ENCODE data around the gene RAB11FIP5. TPM values are rescaled to one million over a fixed set of nuclear protein-coding genes. Genes with fewer than 3 reads are reported as not detected.

Gene RAB11FIP5
- total and polyA plus RNA-seq, 2 donors from 2014 or later, result 49.6 to 57.1 TPM

GRCh38 chr2:73133566-73134197 is 20.9 kb upstream of the RAB11FIP5 start:
- DNase-seq (no peak), FAIRE-seq (no peak)
- Histone ChIP-seq H3K9ac (ENCODE audit: low read length in 3 of 3) (no peak overlapping the region), H3K27ac (ENCODE audit: low read depth in 2 of 2, low read length in 2 of 2) (no peak overlapping the region), H3K36me3 (ENCODE audit: control insufficient read depth in 2 of 3, insufficient read depth in 3 of 3, low read length in 3 of 3) (no peaks in the 10 kb centered on the region), H3K4me1 (ENCODE audit: control insufficient read depth in 2 of 3, insufficient read depth in 2 of 3, low read depth in 1 of 3, low read length in 3 of 3) (peaks cover 0 to 4% (median 2%) of the 10 kb centered on the region in 3 donors), H3K27me3 (ENCODE audit: control insufficient read depth, insufficient read depth, low read length) (no peaks in the 10 kb centered on the region), H3K9me3 (ENCODE audit: control insufficient read depth in 2 of 3, insufficient read depth in 1 of 3, low read length in 3 of 3) (no peaks in the 10 kb centered on the region), H3K4me3 (ENCODE audit: low read length in 3 of 3) (no peak overlapping the region)
- no peak for TF ChIP-seq CTCF (IDR thresholded peaks at IDR 0.05; ENCODE audit: borderline replicate concordance, extremely low read depth, insufficient read depth)
- intact Hi-C loops (cut with DNase I), result no loop called here

- FAIRE-seq (no peak), DNase-seq (no peak)
- Histone ChIP-seq H3K4me3 (ENCODE audit: low read length in 3 of 3) (no peak overlapping the region), H3K36me3 (ENCODE audit: control insufficient read depth in 2 of 3, insufficient read depth in 3 of 3, low read length in 3 of 3) (no peaks in the 10 kb centered on the region), H3K9me3 (ENCODE audit: control insufficient read depth in 2 of 3, insufficient read depth in 1 of 3, low read length in 3 of 3) (no peaks in the 10 kb centered on the region), H3K27ac (ENCODE audit: low read depth in 2 of 2, low read length in 2 of 2) (no peak overlapping the region), H3K4me1 (ENCODE audit: control insufficient read depth in 2 of 3, insufficient read depth in 2 of 3, low read depth in 1 of 3, low read length in 3 of 3) (peaks cover 0 to 4% (median 2%) of the 10 kb centered on the region in 3 donors), H3K9ac (ENCODE audit: low read length in 3 of 3) (no peak overlapping the region), H3K27me3 (ENCODE audit: control insufficient read depth, insufficient read depth, low read length) (no peaks in the 10 kb centered on the region)
- TF ChIP-seq CTCF (IDR thresholded peaks at IDR 0.05; ENCODE audit: borderline replicate concordance, extremely low read depth, insufficient read depth), result no peak
- intact Hi-C loops (cut with DNase I), result no loop called here
These were observed 19.1 kb upstream of the RAB11FIP5 start for GRCh38 chr2:73131807-73132206.

- no peak overlapping the region for H3K27ac ChIP-seq (ENCODE audit: low read depth in 2 of 2, low read length in 2 of 2)
- H3K9ac ChIP-seq (ENCODE audit: low read length in 3 of 3), result no peak overlapping the region
- H3K36me3 ChIP-seq (ENCODE audit: control insufficient read depth in 2 of 3, insufficient read depth in 3 of 3, low read length in 3 of 3), result no peaks in the 10 kb centered on the region
- no peak for TF ChIP-seq CTCF (IDR thresholded peaks at IDR 0.05; ENCODE audit: borderline replicate concordance, extremely low read depth, insufficient read depth)
- H3K4me1 ChIP-seq (ENCODE audit: control insufficient read depth in 2 of 3, insufficient read depth in 2 of 3, low read depth in 1 of 3, low read length in 3 of 3), result peaks cover 0 to 4% (median 2%) of the 10 kb centered on the region in 3 donors
- H3K9me3 ChIP-seq (ENCODE audit: control insufficient read depth in 2 of 3, insufficient read depth in 1 of 3, low read length in 3 of 3), result no peaks in the 10 kb centered on the region
- DNase-seq, result no peak
- intact Hi-C loops (cut with DNase I), result no loop called here
- no peak for FAIRE-seq
- H3K27me3 ChIP-seq (ENCODE audit: control insufficient read depth, insufficient read depth, low read length), result no peaks in the 10 kb centered on the region
- H3K4me3 ChIP-seq (ENCODE audit: low read length in 3 of 3), result no peak overlapping the region
These were observed 18.0 kb upstream of the RAB11FIP5 start for GRCh38 chr2:73130790-73131189.

All from kidney (tissue), 14 donors.